Measurements from ENCODE around the gene KIAA1210. TPM values are rescaled to one million over a fixed set of nuclear protein-coding genes. Genes with fewer than 3 reads are reported as not detected.

Gene KIAA1210
- total and polyA plus RNA-seq, 2 of the 8 experiments (the other 6 are each of a cell fraction or from before 2014, with no cell fraction given): 0.02 TPM; not detected in 1

GRCh38 chrX:119036107-119037029 is 91.2 kb downstream of the KIAA1210 start (continued):
- no peak for TF ChIP-seq SIRT6 (IDR thresholded peaks at IDR 0.05; ENCODE audit: low read length)
- TF ChIP-seq JUND (IDR thresholded peaks at IDR 0.05; ENCODE audit: low read length): no peak

Data from H1 (cell line).